ENCODE results near the gene B3GALT2. TPM values are rescaled to one million over a fixed set of nuclear protein-coding genes. Genes with fewer than 3 reads are reported as not detected.

The B3GALT2 gene
- total and polyA plus RNA-seq, 2 of the 8 experiments (the other 6 are each of a cell fraction or from before 2014, with no cell fraction given) = not detected

DNA sequence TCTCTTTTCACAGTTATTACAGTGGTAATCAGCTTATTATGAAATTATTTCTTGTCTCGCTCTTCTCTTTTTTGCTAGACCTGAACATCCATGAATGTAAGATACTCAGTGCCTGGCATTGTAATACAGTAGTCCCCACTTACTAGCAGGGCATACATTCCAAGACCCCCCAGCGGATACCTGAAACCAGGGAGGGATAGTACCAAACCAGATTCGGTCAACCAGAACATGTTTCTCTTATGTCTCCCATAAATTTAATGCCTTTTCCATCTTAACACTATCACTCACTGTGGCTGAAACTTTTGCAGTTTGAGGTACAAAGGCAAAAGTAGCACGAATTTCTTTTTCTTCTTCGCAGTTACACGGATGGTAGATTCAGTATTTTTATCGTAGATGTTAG lies 24.6 kb upstream of the B3GALT2 start:
- 91% methylated on average over 7 of the region's 7 CpGs; no CpG with 5 or more reads in 1 of the 2 experiments for WGBS, 2 experiments (ENCODE audit: extremely low coverage in 1 of 2, insufficient coverage in 1 of 2, insufficient read length in 1 of 2, insufficient replicate concordance in 2 of 2, low coverage in 1 of 2, low lambda C conversion rate in 2 of 2, missing lambda C conversion rate in 1 of 2)
- CTCF ChIA-PET (ENCODE audit: partially characterized antibody) = no interaction called here
- no peak overlapping the region for H3K4me2 ChIP-seq (ENCODE audit: insufficient read depth in 1 of 2, low read depth in 2 of 2, low read length in 2 of 2)
- no peak for TF ChIP-seq GABPA (IDR thresholded peaks at IDR 0.05; ENCODE audit: borderline replicate concordance, insufficient read depth, low read length)
- TF ChIP-seq TEAD4 (IDR thresholded peaks at IDR 0.05; ENCODE audit: low read depth, low read length) = no peak
- no peak for TF ChIP-seq JUN (IDR thresholded peaks at IDR 0.05; ENCODE audit: low read depth, low read length)
- no peak for TF ChIP-seq RXRA (IDR thresholded peaks at IDR 0.05; ENCODE audit: insufficient read depth, low read depth, low read length)
- TF ChIP-seq, protein P1, sequence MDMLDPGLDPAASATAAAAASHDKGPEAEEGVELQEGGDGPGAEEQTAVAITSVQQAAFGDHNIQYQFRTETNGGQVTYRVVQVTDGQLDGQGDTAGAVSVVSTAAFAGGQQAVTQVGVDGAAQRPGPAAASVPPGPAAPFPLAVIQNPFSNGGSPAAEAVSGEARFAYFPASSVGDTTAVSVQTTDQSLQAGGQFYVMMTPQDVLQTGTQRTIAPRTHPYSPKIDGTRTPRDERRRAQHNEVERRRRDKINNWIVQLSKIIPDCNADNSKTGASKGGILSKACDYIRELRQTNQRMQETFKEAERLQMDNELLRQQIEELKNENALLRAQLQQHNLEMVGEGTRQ (IDR thresholded peaks at IDR 0.05; ENCODE audit: low read length) = no peak
- TF ChIP-seq BRCA1 (IDR thresholded peaks at IDR 0.05; ENCODE audit: low read depth, low read length) = no peak
- no peak for TF ChIP-seq HDAC2 (IDR thresholded peaks at IDR 0.05; ENCODE audit: borderline replicate concordance in 1 of 2, low read depth in 2 of 2, low read length in 2 of 2)
- no peak for TF ChIP-seq SAP30 (IDR thresholded peaks at IDR 0.05; ENCODE audit: insufficient read depth, insufficient replicate concordance, low read length)
- no peak for TF ChIP-seq KDM4A (IDR thresholded peaks at IDR 0.05; ENCODE audit: low read depth, low read length, severe bottlenecking)
- no peak for TF ChIP-seq TAF7 (optimal IDR thresholded peaks at IDR 0.05; ENCODE audit: borderline replicate concordance, low read depth, low read length)
- TF ChIP-seq EGR1 (IDR thresholded peaks at IDR 0.05; ENCODE audit: borderline replicate concordance, low read depth, low read length) = no peak
- no peak for TF ChIP-seq SIRT6 (IDR thresholded peaks at IDR 0.05; ENCODE audit: low read length)
- no peak for TF ChIP-seq CBX5 (IDR thresholded peaks at IDR 0.05; ENCODE audit: low read depth, low read length)

More for the DNA sequence above, 24.6 kb upstream of the B3GALT2 start:
- H4K5ac ChIP-seq (ENCODE audit: insufficient read length, low read depth, low read length) = no peak overlapping the region
- H2BK120ac ChIP-seq (replicated peaks; ENCODE audit: low read depth, low read length) = no peak overlapping the region
- no peak overlapping the region; a peak in 1 of 7 replicates for H3K9ac ChIP-seq (replicated peaks in 1 of 4; ENCODE audit: extremely low read depth in 1 of 4, low read depth in 3 of 4, low read length in 3 of 4)
- H3K23me2 ChIP-seq (ENCODE audit: low read depth, low read length) = no peaks in the 10 kb centered on the region
- no peak overlapping the region for H3K27ac ChIP-seq (ENCODE audit: low read depth, low read length)
- no peak overlapping the region for H3K56ac ChIP-seq (replicated peaks; ENCODE audit: insufficient read length, low read depth, low read length)
- no peaks in the 10 kb centered on the region for H3K9me3 ChIP-seq (ENCODE audit: insufficient read depth in 2 of 2, low read depth in 1 of 2, low read length in 1 of 2)
- no peak overlapping the region for H2AK5ac ChIP-seq (ENCODE audit: low read depth, low read length)
- H3K14ac ChIP-seq (ENCODE audit: insufficient read length) = no peak overlapping the region
- POLR2A ChIA-PET (ENCODE audit: partially characterized antibody) = no interaction called here
- H2BK12ac ChIP-seq (ENCODE audit: low read depth, low read length) = no peak overlapping the region
- H3K18ac ChIP-seq (ENCODE audit: extremely low read depth, low read length) = no peak overlapping the region
- H3K4me3 ChIP-seq (ENCODE audit: extremely low read depth in 1 of 4, insufficient read depth in 2 of 4, low read depth in 3 of 4, low read length in 4 of 4) = no peak overlapping the region
- H3K79me1 ChIP-seq (ENCODE audit: low read depth, low read length) = no peaks in the 10 kb centered on the region; the same call in 1 of the 2 replicates
- no peak overlapping the region for H3K23ac ChIP-seq (ENCODE audit: insufficient read length)
- H2BK5ac ChIP-seq (ENCODE audit: low read depth, low read length) = no peak overlapping the region
- no peak overlapping the region for H3K4ac ChIP-seq (replicated peaks; ENCODE audit: insufficient read length, low read depth, low read length)
- H3K27me3 ChIP-seq (replicated peaks in 1 of 4; ENCODE audit: control insufficient read depth in 3 of 4, extremely low read depth in 1 of 4, insufficient read depth in 3 of 4, low read length in 3 of 4) = no peaks in the 10 kb centered on the region
- no peak overlapping the region for H2AFZ ChIP-seq (ENCODE audit: low read length)
- no peaks in the 10 kb centered on the region for H3K4me1 ChIP-seq (replicated peaks in 1 of 4; ENCODE audit: control insufficient read depth in 3 of 4, insufficient read depth in 4 of 4, low read length in 3 of 4)
- no peak overlapping the region for H4K91ac ChIP-seq (replicated peaks; ENCODE audit: insufficient read length, low read length)
- peaks cover 0 to 12% (median 3%) of the 10 kb centered on the region in 4 experiments; a peak in 4 of 8 replicates for H3K36me3 ChIP-seq (ENCODE audit: control insufficient read depth in 2 of 4, insufficient read depth in 4 of 4, low read length in 3 of 4)
- DNase-seq (ENCODE audit: low read depth in 1 of 2, low spot score in 2 of 2) = no peak
- no peak for FAIRE-seq
- no peak overlapping the region for H2BK15ac ChIP-seq (ENCODE audit: low read length)
- no peaks in the 10 kb centered on the region for H3K79me2 ChIP-seq (ENCODE audit: control insufficient read depth in 1 of 2, insufficient read depth in 2 of 2, low read length in 2 of 2)
- H4K8ac ChIP-seq (ENCODE audit: extremely low read depth, insufficient read depth, low read length) = no peak overlapping the region
- H4K20me1 ChIP-seq (replicated peaks in 1 of 2; ENCODE audit: control insufficient read depth in 1 of 2, insufficient read depth in 2 of 2, low read length in 2 of 2) = no peaks in the 10 kb centered on the region
- H2BK20ac ChIP-seq (ENCODE audit: low read length) = no peak overlapping the region
